BE2C (cell line): ENCODE measurements around the gene EPHA10.
"Not testable (repeated sequence)": the region's sequence is repeated elsewhere in the genome, so short reads cannot be mapped to it uniquely, and the experiment has no call there.

ENCODE experiments used
- DNase-seq: peaks from one replicate; pipeline ENCODE4 v3.0.0-alpha.2; 2020
- H3K27me3 ChIP-seq: fragments of 250-450 bp; sonication (Bioruptor Pico); 2 replicates; pipeline ENCODE4 v1.5.1; 2020; ENCODE audit warnings: mild to moderate bottlenecking
- H3K36me3 ChIP-seq: fragments of 250-450 bp; sonication (Bioruptor Pico); 2 replicates; pipeline ENCODE4 v1.5.1; 2020; ENCODE audit warnings: mild to moderate bottlenecking
- H3K4me1 ChIP-seq: fragments of 250-450 bp; sonication (Bioruptor Pico); 2 replicates; pipeline ENCODE4 v1.5.1; 2020
- H3K4me3 ChIP-seq: 2 replicates; pipeline ENCODE4 v1.5.1; 2011; ENCODE audit warnings: low read depth, low read length
- H3K9me3 ChIP-seq: fragments of 250-450 bp; sonication (Bioruptor Pico); 2 replicates; pipeline ENCODE4 v1.5.1; 2020
- TF ChIP-seq, protein P1 (sequence below): IDR thresholded peaks from 2 replicates; pipeline ENCODE4 v1.5.1; 2012; ENCODE audit warnings: mild to moderate bottlenecking, low read depth, low read length

The EPHA10 gene

DNA sequence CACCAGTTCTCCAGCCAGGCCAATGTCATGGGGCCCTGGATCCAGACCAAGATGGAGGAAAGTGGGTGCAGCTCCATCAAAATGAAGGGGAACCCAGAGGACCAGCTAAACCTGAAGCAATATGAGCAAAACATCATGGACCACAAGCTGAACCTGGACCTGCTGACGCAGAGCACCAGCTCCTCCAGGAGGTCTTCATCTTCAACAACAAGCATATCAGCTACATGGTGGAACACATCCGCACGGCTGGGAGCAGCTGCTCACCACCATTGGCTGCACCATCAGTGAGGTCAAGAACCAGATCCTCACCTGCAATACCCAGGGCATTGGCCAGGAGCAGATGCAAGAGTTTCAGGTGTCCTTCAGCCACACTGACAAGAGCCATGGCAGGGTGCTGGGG, 13.7 kb upstream of the EPHA10 start:
- no peaks in the 10 kb centered on the region for H3K9me3 ChIP-seq
- H3K27me3 ChIP-seq: no peaks in the 10 kb centered on the region
- no peak for DNase-seq
- H3K4me1 ChIP-seq: no peaks in the 10 kb centered on the region
- H3K36me3 ChIP-seq: no peaks in the 10 kb centered on the region
- TF ChIP-seq, protein P1, sequence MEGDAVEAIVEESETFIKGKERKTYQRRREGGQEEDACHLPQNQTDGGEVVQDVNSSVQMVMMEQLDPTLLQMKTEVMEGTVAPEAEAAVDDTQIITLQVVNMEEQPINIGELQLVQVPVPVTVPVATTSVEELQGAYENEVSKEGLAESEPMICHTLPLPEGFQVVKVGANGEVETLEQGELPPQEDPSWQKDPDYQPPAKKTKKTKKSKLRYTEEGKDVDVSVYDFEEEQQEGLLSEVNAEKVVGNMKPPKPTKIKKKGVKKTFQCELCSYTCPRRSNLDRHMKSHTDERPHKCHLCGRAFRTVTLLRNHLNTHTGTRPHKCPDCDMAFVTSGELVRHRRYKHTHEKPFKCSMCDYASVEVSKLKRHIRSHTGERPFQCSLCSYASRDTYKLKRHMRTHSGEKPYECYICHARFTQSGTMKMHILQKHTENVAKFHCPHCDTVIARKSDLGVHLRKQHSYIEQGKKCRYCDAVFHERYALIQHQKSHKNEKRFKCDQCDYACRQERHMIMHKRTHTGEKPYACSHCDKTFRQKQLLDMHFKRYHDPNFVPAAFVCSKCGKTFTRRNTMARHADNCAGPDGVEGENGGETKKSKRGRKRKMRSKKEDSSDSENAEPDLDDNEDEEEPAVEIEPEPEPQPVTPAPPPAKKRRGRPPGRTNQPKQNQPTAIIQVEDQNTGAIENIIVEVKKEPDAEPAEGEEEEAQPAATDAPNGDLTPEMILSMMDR: no peak
- H3K4me3 ChIP-seq: no peak overlapping the region

DNA sequence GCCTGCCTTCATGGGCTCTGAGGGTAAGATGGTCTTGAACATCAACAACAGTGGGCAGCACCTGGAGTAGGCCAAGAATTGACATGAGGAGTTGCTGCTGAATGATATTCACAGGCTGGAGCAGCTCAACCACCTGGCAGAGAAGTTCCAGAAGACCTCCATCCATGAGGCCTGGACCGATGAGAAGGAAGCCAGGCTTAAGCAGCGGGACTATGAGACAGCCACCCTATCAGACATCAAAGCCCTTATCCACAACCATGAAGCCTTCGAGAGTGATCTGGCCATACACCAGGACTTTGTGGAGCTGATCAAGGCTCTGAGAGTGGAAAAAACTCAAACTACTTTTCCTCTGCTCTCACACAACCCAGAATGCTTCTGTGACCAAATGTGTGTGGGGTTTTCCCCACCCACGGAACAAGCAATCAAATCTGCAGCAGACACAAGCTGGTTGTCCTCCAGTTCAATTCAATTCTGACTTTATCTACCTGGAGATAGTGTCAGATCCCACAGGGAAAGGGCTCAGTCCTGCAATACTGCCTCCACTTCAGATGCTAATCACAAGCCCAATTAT, 12.1 kb upstream of the EPHA10 start:
- Histone ChIP-seq H3K4me1 (no peaks in the 10 kb centered on the region), H3K36me3 (no peaks in the 10 kb centered on the region), H3K4me3 (no peak overlapping the region), H3K27me3 (no peaks in the 10 kb centered on the region), H3K9me3 (no peaks in the 10 kb centered on the region)
- no peak for DNase-seq
- TF ChIP-seq, protein P1: no peak

DNA sequence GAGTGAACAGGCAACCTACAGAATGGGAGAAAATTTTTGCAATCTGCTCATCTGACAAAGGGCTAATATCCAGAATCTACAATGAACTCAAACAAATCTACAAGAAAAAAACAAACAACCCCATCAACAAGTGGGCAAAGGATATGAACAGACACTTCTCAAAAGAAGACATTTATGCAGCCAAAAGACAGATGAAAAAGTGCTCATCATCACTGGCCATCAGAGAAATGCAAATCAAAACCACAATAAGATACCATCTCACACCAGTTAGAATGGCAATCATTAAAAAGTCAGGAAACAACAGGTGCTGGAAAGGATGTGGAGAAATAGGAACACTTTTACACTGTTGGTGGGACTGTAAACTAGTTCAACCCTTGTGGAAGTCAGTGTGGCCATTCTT, 6.5 kb upstream of the EPHA10 start:
- not testable (repeated sequence) for H3K9me3 ChIP-seq, H3K36me3 ChIP-seq, H3K27me3 ChIP-seq, H3K4me3 ChIP-seq, DNase-seq, H3K4me1 ChIP-seq

DNA sequence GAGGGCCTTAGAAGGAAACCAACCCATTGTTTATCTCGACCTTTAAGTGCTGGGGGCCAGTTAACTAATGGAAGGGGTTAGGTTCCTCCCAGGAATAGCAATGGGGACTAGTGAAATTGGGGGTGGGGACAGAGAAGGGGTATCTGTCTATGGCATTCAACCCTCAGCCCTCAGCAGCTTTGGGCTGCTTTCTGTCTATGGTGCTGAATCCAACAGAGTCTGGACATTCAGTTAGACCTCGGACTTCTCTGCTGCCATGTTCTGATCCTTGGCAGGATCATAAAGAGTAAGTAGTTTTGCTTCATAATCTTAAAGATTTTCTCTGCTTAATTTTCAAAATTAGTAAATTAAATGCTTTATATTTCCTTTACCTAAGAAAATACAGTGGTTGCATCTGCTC, 2.6 kb upstream of the EPHA10 start:
- no peak overlapping the region for H3K4me3 ChIP-seq
- DNase-seq: no peak
- H3K36me3 ChIP-seq: no peaks in the 10 kb centered on the region
- H3K27me3 ChIP-seq: peaks cover 28% of the 10 kb centered on the region
- TF ChIP-seq, protein P1: no peak
- H3K9me3 ChIP-seq: no peaks in the 10 kb centered on the region
- H3K4me1 ChIP-seq: no peaks in the 10 kb centered on the region

GRCh38 chr1:37765916-37766664, 1.2 kb upstream of the EPHA10 start:
- Histone ChIP-seq H3K27me3 (peaks cover 42% of the 10 kb centered on the region), H3K9me3 (no peaks in the 10 kb centered on the region), H3K36me3 (no peaks in the 10 kb centered on the region), H3K4me3 (peak overlapping the region; percentile 66), H3K4me1 (no peaks in the 10 kb centered on the region)
- TF ChIP-seq, protein P1: peak; percentile 29
- peak; percentile 45 for DNase-seq

- H3K9me3 ChIP-seq: no peaks in the 10 kb centered on the region
- DNase-seq: peak; percentile 15
- H3K4me3 ChIP-seq: peak overlapping the region; percentile 66
- no peaks in the 10 kb centered on the region for H3K36me3 ChIP-seq
- TF ChIP-seq, protein P1: no peak
- no peaks in the 10 kb centered on the region for H3K4me1 ChIP-seq
- peaks cover 42% of the 10 kb centered on the region for H3K27me3 ChIP-seq
These were observed 500 bp downstream of the EPHA10 start for GRCh38 chr1:37764414-37764825.
